Lower lobe of right lung (tissue), 2 donors: ENCODE results near the gene MGRN1. TPM values are rescaled to one million over a fixed set of nuclear protein-coding genes. Genes with fewer than 3 reads are reported as not detected.
A peak's percentile ranks its signal among the peaks of the same experiment; 100 is the strongest.

Source experiments
- ATAC-seq, 2 donors: fragments of 200-7000 bp; cut with Tn5 transposase; one replicate each; pipeline ENCODE4 v1.9.1; 2020 to 2022; ENCODE audit warnings: mild to moderate bottlenecking in 2 of 2, moderate library complexity in 2 of 2
- DNase-seq: peaks from one replicate; pipeline ENCODE4 v3.0.0-alpha.2; 2020
- H3K27ac ChIP-seq: fragments of 200-600 bp; one replicate; pipeline ENCODE4 v1.8.0; 2022
- H3K27me3 ChIP-seq: fragments of 200-600 bp; one replicate; pipeline ENCODE4 v1.8.0; 2022; ENCODE audit warnings: low read depth
- H3K36me3 ChIP-seq: fragments of 200-600 bp; one replicate; pipeline ENCODE4 v1.8.0; 2022; ENCODE audit warnings: mild to moderate bottlenecking
- H3K4me1 ChIP-seq: fragments of 200-600 bp; one replicate; pipeline ENCODE4 v1.8.0; 2022
- H3K4me3 ChIP-seq: fragments of 200-600 bp; one replicate; pipeline ENCODE4 v1.8.0; 2022; ENCODE audit warnings: mild to moderate bottlenecking
- H3K9me3 ChIP-seq: fragments of 200-600 bp; one replicate; pipeline ENCODE4 v1.8.0; 2022
- intact Hi-C: fragments of 100-400 bp; cut with DNase I; formaldehyde crosslinking; loops from one replicate; pipeline ENCODE4 v1.11.0; 2022
- total RNA-seq: library from RNA; stranded (reverse); fragmentation: NEBNext Ultra II Directional; extraction: Animal tissue kit (Norgen Biotek cat#: 25700); gene quantifications from one replicate; pipeline ENCODE4 v1.2.1, GENCODE V29; 2021
- TF ChIP-seq, protein P1 (sequence below): fragments of 200-600 bp; IDR thresholded peaks from one replicate; pipeline ENCODE4 v1.8.0; 2022; ENCODE audit warnings: antibody characterized with exemption, mild to moderate bottlenecking
- donor health status: DM: no; HTN: yes; CAD: no; lungs with severe emphysema.

MGRN1 gene
- total RNA-seq, 1 donor from 2014 or later = 75.7 TPM

DNA sequence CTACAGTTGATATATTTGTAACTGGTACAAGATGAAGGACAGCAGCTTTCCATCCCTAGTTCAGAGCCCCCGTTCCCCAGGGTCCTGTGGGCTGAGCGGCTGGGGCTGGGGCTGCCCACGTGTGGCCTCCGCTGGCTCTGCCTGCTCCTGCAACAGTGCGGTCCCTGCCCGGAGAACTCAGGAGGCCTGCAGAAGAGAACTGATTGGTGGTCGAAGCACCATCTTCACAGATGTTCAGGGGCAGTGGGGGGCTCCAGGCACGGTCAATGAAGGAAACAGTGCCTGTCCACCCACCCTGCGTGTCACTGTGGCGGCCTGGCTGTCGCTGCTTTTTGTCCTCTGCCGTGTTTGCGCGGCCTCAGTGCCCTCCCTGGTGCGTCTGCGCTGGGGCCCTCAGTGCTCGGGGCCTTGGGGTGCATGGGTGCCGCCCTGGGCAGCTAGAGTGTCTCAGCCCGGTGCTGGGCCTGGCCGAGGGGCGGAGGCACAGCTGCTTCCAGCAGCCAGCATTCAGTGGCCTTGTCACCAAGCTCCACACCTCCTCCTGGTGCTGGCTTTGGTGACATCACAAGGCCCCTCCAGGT lies 64.6 kb downstream of the MGRN1 start:
- Histone ChIP-seq H3K27me3 (no peaks in the 10 kb centered on the region), H3K4me1 (peaks cover 14% of the 10 kb centered on the region), H3K36me3 (peaks cover 60% of the 10 kb centered on the region), H3K4me3 (no peak overlapping the region), H3K9me3 (no peaks in the 10 kb centered on the region), H3K27ac (no peak overlapping the region)
- no peak for DNase-seq
- TF ChIP-seq, protein P1, sequence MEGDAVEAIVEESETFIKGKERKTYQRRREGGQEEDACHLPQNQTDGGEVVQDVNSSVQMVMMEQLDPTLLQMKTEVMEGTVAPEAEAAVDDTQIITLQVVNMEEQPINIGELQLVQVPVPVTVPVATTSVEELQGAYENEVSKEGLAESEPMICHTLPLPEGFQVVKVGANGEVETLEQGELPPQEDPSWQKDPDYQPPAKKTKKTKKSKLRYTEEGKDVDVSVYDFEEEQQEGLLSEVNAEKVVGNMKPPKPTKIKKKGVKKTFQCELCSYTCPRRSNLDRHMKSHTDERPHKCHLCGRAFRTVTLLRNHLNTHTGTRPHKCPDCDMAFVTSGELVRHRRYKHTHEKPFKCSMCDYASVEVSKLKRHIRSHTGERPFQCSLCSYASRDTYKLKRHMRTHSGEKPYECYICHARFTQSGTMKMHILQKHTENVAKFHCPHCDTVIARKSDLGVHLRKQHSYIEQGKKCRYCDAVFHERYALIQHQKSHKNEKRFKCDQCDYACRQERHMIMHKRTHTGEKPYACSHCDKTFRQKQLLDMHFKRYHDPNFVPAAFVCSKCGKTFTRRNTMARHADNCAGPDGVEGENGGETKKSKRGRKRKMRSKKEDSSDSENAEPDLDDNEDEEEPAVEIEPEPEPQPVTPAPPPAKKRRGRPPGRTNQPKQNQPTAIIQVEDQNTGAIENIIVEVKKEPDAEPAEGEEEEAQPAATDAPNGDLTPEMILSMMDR = no peak
- no peak for ATAC-seq
- intact Hi-C loops = no loop called here

DNA sequence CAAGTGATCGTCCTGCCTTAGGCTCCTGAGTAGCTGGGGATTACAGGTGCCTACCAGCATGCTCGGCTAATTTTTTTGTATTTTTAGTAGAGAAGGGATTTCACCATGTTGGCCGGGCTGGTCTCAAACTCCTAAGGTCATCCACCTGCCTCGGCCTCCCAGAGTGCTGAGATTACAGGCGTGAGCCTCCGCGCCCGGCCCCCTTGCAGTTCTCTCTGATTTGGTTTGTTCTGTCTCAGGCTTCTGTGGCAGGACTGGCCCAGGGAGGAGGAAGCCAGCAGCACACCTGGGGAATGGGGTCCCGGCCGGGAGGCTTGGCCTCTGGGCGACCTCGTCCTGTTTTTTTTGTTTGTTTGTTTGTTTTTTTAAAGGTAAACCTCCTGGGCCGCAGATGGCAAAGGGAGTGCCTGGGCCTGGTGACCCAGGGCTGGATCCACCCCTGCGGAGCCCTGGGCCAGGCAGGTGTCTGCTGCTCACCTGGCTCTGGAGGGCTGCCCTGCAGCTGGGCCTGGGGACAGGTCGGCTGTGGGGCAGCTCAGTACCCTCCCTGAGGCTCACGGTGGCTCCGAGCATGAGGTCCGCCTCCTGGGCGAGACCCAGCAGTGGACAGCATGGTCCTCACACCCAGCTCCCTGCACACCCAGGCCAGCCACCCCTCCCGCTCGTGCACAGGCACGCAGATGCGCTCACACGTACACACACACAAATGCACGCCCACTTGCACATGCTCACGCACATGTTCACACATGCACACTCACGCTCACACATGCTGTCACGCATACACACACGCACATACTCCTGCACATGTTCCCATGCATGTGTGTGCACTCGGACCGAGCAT lies 65.5 kb downstream of the MGRN1 start:
- H3K4me3 ChIP-seq = no peak overlapping the region
- H3K27ac ChIP-seq = no peak overlapping the region
- TF ChIP-seq, protein P1 = no peak
- peaks cover 21% of the 10 kb centered on the region for H3K4me1 ChIP-seq
- ATAC-seq = no peak
- H3K27me3 ChIP-seq = no peaks in the 10 kb centered on the region
- no peak for DNase-seq
- peaks cover 52% of the 10 kb centered on the region for H3K36me3 ChIP-seq
- H3K9me3 ChIP-seq = no peaks in the 10 kb centered on the region
- intact Hi-C loops = no loop called here

DNA sequence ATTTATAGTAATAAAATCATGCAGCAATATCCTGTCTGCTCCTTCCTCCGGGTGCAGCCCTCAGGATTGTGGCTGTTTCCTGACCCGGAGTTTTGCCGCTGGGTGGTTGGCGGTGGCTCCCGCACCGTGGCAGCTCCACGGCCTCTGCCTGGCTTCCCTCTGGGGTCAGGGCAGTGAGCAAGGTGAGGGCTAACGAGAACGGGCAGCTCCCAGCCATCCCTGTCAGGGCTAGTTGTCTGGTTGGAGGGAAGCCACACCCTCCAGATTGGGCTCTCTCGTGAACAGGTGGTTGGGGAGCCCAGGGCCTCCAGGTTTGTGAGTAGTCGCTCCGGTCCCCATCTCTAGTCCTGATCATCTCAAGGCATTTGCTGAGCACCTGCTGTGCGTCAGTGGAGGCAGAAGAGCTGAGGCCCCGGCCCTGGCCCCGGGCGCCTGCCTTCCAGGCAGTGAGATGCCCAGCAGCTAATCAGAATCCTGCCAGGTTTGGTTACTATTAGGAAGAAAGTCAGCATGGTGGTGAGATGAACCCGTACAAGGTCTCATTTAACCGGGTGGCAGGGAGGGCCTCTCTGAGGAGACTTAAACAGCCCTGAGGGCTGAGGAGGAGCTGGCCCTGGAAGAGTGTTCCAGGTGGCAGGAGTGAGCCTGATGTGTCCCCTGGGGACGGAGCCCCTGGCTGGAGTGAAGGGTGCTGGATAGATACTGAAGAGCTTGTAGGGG lies 66.5 kb downstream of the MGRN1 start:
- TF ChIP-seq, protein P1 = no peak
- Histone ChIP-seq H3K27me3 (no peaks in the 10 kb centered on the region), H3K27ac (no peak overlapping the region), H3K36me3 (peaks cover 52% of the 10 kb centered on the region), H3K9me3 (no peaks in the 10 kb centered on the region), H3K4me1 (peaks cover 25% of the 10 kb centered on the region), H3K4me3 (no peak overlapping the region)
- DNase-seq = no peak
- ATAC-seq = no peak
- intact Hi-C loops = no loop called here

DNA sequence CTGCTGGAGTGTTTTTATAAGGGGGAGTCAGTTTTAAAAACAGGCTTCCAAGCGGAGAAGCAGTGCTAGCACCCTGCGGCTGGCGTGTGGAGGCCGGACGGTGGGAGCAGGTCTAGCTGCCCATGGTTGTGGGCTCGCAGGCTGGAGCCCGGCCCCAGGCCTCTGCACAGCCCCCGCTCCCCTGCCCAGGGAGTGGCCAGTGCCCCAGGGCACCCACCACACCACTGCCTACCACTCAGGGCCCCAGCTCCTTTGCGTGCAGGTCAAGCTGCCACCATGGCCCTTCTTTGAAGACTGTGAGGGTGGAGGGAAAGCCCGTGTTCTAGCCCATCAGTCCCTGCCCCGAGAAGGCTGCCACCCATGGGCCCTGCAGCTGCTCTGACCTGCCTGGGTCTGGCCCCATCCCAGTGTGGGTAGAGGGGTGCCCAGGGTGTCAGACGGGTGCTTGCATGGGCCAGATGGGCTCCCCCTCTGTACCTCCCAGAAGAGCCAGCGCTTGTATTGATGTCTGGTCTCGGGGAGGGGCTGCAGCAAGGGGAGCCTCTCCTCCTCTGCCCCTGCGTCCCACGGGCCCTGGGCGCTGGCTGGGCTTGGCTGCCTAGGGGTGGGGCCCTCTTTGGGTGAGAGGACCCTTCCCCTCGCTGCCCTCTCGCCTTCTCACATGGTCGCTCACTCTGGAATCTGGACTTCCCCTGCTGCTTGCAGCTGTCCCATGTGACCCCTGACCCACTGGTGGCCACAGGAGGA lies 67.2 kb downstream of the MGRN1 start:
- no peak overlapping the region for H3K4me3 ChIP-seq
- intact Hi-C loops = no loop called here
- H3K36me3 ChIP-seq = peaks cover 51% of the 10 kb centered on the region

More for the DNA sequence above, 67.2 kb downstream of the MGRN1 start:
- DNase-seq = peak; percentile 48
- TF ChIP-seq, protein P1 = no peak
- Histone ChIP-seq H3K9me3 (no peaks in the 10 kb centered on the region), H3K4me1 (peaks cover 25% of the 10 kb centered on the region), H3K27me3 (no peaks in the 10 kb centered on the region), H3K27ac (no peak overlapping the region)
- ATAC-seq = no peak
